ENCODE measurements around the gene RAMP1. TPM values are rescaled to one million over a fixed set of nuclear protein-coding genes. Genes with fewer than 3 reads are reported as not detected.

RAMP1 gene
- 3.9 and 4.4 TPM in 2 replicates for total RNA-seq

GRCh38 chr2:237859533-237860272 lies at the start of gene RAMP1:
TSS of gene RAMP1 (plus strand) at chr2:237859623. CDS start at chr2:237859676, 53 bp downstream.
- ATAC-seq (ENCODE audit: low read depth) = no peak
- intact Hi-C loops (cut with micrococcal nuclease) = loop anchor here (2.0 to 10.0 kb wide), 5 partner anchors 39 to 925 kb away; partner anchors contain the start of gene ERFE
- Mint-ChIP-seq H3K9me3 (no peaks in the 10 kb centered on the region), H3K36me3 (ENCODE audit: low read depth) (no peaks in the 10 kb centered on the region), H3K4me1 (peaks cover 7% of the 10 kb centered on the region), H3K27ac (no peak within 1 kb of the TSS), H3K27me3 (peaks cover 49% of the 10 kb centered on the region), H3K4me3 (peak within 1 kb of the TSS; percentile 47)
- CTCF ChIA-PET = no interaction called here
- POLR2A ChIA-PET = no interaction called here
- DNase-seq = no peak
- no peak for TF ChIP-seq CTCF (IDR thresholded peaks at IDR 0.05)

GRCh38 chr2:237815637-237816036 lies 43.8 kb upstream of the RAMP1 start:
- POLR2A ChIA-PET = no interaction called here
- no peak overlapping the region for H3K4me3 Mint-ChIP-seq

GRCh38 chr2:237816531-237816930 lies 42.9 kb upstream of the RAMP1 start:
- H3K27me3 Mint-ChIP-seq = no peaks in the 10 kb centered on the region
- DNase-seq (no peak), ATAC-seq (ENCODE audit: low read depth) (no peak)
- intact Hi-C loops (cut with micrococcal nuclease) = no loop called here
- no peak overlapping the region for H3K27ac Mint-ChIP-seq
- H3K9me3 Mint-ChIP-seq = no peaks in the 10 kb centered on the region
- ChIA-PET CTCF (no interaction called here), POLR2A (no interaction called here)
- no peak for TF ChIP-seq CTCF (IDR thresholded peaks at IDR 0.05)
- no peaks in the 10 kb centered on the region for H3K36me3 Mint-ChIP-seq (ENCODE audit: low read depth)
- no peak overlapping the region for H3K4me3 Mint-ChIP-seq
- no peaks in the 10 kb centered on the region for H3K4me1 Mint-ChIP-seq

More at GRCh38 chr2:237815637-237816036, 43.8 kb upstream of the RAMP1 start:
- H3K4me1 Mint-ChIP-seq = no peaks in the 10 kb centered on the region
- CTCF ChIA-PET = no interaction called here
- no peaks in the 10 kb centered on the region for H3K36me3 Mint-ChIP-seq (ENCODE audit: low read depth)
- DNase-seq (no peak), ATAC-seq (ENCODE audit: low read depth) (no peak)
- TF ChIP-seq CTCF (IDR thresholded peaks at IDR 0.05) = no peak
- no peaks in the 10 kb centered on the region for H3K9me3 Mint-ChIP-seq
- H3K27ac Mint-ChIP-seq = no peak overlapping the region
- no peaks in the 10 kb centered on the region for H3K27me3 Mint-ChIP-seq
- intact Hi-C loops (cut with micrococcal nuclease) = no loop called here

GRCh38 chr2:237818066-237818473 lies 41.4 kb upstream of the RAMP1 start:
- H3K36me3 Mint-ChIP-seq (ENCODE audit: low read depth) = no peaks in the 10 kb centered on the region
- ChIA-PET CTCF (no interaction called here), POLR2A (no interaction called here)
- no peak for TF ChIP-seq CTCF (IDR thresholded peaks at IDR 0.05)
- no peaks in the 10 kb centered on the region for H3K9me3 Mint-ChIP-seq
- DNase-seq = no peak
- intact Hi-C loops (cut with micrococcal nuclease) = no loop called here
- ATAC-seq (ENCODE audit: low read depth) = no peak
- H3K4me3 Mint-ChIP-seq = no peak overlapping the region
- no peak overlapping the region for H3K27ac Mint-ChIP-seq
- H3K27me3 Mint-ChIP-seq = no peaks in the 10 kb centered on the region
- H3K4me1 Mint-ChIP-seq = no peaks in the 10 kb centered on the region

GRCh38 chr2:237819231-237819630 lies 40.2 kb upstream of the RAMP1 start:
- TF ChIP-seq CTCF (IDR thresholded peaks at IDR 0.05) = no peak
- CTCF ChIA-PET = no interaction called here
- POLR2A ChIA-PET = interaction anchor here (0.5 kb wide), 1 partner anchor 447 kb away, joined by 3 read pairs; no protein-coding TSS in a partner anchor
- Mint-ChIP-seq H3K27ac (no peak overlapping the region), H3K36me3 (ENCODE audit: low read depth) (no peaks in the 10 kb centered on the region), H3K4me1 (no peaks in the 10 kb centered on the region), H3K9me3 (no peaks in the 10 kb centered on the region), H3K27me3 (no peaks in the 10 kb centered on the region), H3K4me3 (no peak overlapping the region)
- DNase-seq (no peak), ATAC-seq (ENCODE audit: low read depth) (no peak)
- intact Hi-C loops (cut with micrococcal nuclease) = no loop called here

Data from activated B cell treated with CpG ODN at 0.5 μM for 24 hours (primary cell).